ENCODE data around the gene MYMX.

Gene MYMX

DNA sequence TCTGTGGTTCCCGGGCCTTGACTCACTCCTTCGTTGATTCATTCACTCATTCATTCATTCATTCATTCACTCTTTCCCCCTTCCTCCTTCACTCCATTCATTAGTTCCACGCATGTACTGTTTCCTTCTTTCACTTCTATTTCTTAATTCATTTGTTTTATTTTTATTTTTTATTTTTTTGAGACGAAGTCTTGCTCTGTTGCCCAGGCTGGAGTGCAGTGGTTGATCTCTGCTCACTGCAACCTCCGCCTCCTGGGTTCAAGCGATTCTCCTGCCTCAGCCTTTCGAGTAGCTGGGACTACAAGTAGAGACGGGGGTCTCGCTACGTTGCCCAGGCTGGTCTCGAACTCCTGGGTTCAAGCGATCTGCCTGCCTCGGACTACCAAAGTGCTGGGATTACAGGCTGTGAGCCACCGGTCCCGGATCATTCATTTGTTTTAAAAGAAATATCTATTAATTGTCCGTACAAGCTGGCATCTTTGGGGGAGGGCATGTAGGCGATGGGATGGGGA lies 49.1 kb downstream of the MYMX start:
- no peak for DNase-seq

DNA sequence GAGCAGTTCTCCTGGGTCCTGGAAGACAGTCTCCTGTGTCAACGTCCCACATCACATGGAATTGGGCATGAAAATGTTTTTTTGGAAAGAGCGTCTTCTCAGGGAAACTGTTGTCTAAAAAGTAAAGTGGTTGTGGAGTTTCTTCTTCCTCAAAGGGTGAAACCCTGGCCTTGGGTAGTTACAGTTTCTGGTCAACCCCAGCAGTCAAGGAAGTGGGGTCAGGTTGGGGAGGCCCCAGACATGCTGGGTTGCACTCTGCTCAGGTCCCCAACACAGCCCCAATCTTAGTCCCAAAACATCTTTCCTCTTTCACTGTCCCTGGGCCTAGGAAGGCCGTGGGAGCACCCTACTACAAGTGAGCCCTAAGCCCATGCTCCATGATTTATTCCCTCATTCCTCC lies 49.6 kb downstream of the MYMX start:
- DNase-seq, result no peak

DNA sequence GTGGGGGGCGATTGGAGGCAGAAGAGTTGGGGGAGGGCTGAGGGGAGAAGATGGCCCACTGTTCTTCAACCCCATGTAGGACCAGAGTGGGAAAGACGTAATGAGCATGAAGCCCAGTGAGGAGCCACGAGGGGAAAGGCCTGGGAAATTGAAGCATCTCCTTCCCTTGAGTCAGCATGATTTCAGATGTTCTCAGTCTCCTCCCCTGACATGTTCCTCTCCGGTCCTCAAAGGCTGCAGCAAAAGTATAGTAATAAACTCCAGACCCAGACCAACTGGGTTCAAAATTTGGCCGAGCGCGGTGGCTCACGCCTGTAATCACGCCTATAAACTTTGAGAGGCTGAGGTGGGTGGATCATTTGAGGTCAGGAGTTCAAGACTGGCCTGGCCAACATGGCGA lies 50.5 kb downstream of the MYMX start:
- no peak for DNase-seq

Measured in fibroblast of skin of back (primary cell).